ENCODE results near the gene CDK11A.
"Not testable (repeated sequence)": the region's sequence is repeated elsewhere in the genome, so short reads cannot be mapped to it uniquely, and the experiment has no call there.

The CDK11A gene

DNA sequence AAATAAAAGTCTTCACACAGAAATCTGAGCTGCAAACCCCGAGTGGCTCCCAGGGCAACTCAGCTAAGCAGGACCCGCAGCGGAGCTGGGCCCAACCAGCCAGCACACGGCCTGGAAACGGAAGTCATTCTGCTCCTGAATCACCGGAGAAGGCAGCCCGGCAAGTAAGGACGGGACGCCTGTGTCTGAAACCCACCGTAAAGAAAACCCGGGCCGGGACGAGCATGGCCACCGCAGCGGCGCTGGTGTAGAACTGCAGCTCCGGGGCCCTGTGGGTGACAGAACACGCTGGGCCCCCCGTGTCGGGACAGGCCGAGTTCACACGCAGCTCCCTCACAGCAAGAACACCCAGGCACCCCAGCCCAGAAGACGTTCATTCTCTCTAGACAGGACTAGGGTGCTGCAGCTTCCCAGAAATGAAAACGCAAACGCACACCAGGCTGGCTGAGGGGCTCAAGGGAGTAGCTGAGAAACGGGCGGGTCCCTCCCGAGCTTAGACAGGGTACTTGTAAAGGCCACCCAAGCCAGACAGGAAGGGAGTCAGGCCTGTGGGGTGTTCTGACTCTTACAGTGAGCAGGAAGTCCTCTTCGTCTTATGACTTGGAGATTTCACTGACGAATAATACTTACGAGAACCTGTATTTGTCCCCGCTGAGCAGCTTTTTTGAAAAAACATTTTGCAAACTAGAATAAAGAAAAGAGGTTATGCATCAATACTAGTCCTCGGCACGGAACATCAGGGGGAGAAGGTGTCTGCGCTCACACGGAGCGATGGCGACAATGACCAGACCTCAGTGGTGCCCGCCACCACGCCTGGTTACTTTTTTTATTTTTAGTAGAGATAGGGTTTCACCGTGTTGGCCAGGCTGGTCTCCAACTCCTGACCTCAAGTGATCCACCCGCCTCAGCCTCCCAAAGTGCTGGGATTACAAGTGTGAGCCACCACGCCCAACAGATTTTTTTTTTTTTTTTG is 54.4 kb downstream of the CDK11A start:
- Histone ChIP-seq H3K4me2 (peak overlapping the region in 2 of 11 experiments; percentile 2 to 4; a peak in 2 of 22 replicates), H3K9ac (peak overlapping the region in 4 of 11 experiments; percentile 1 to 31 (median 24); a peak in 4 of 22 replicates), H3K9me3 (replicated peaks in 1 of 11) (no peaks in the 10 kb centered on the region), H3K27me3 (no peaks in the 10 kb centered on the region), H3K4me1 (peaks cover 0 to 34% (median 12%) of the 10 kb centered on the region in 10 experiments; a peak in 15 of 20 replicates), H3K36me3 (peaks cover 59 to 84% (median 71%) of the 10 kb centered on the region in 11 experiments), H3K27ac (peak overlapping the region in 2 of 11 experiments; percentile 53 to 57; a peak in 6 of 22 replicates), H3K4me3 (no peak overlapping the region), H4K20me1 (peaks cover 0 to 20% (median 0%) of the 10 kb centered on the region in 11 experiments; a peak in 6 of 22 replicates)
- no peak for TF ChIP-seq Cebpa-rat (IDR thresholded peaks at IDR 0.05)

DNA sequence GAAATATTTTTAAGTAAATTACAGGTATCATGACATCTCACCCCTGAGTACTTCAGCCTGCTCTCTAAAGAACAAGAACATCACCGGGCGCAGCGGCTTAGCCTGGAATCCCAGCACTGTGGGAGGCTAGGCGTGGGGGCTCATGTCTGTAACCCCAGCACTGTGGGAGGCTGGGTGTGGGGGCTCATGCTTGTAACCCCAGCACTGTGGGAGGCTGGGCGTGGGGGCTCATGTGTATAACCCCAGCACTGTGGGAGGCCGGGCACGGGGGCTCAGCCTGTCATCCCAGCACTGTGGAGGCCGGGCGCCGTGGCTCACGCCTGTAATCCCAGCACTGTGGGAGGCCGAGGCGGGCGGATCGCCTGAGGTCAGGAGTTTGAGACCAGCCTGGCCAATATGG is 57.6 kb downstream of the CDK11A start:
- no peak overlapping the region for H3K4me3 ChIP-seq
- H3K27me3 ChIP-seq: no peaks in the 10 kb centered on the region
- H3K36me3 ChIP-seq: peaks cover 47 to 65% (median 55%) of the 10 kb centered on the region in 11 experiments
- peaks cover 0 to 19% (median 0%) of the 10 kb centered on the region in 10 experiments; a peak in 3 of 20 replicates for H3K4me1 ChIP-seq
- no peak overlapping the region for H3K4me2 ChIP-seq
- no peak overlapping the region for H3K9ac ChIP-seq
- no peak for TF ChIP-seq Cebpa-rat (IDR thresholded peaks at IDR 0.05)
- no peak overlapping the region for H3K27ac ChIP-seq
- H4K20me1 ChIP-seq: peaks cover 0 to 20% (median 0%) of the 10 kb centered on the region in 11 experiments; a peak in 3 of 22 replicates
- H3K9me3 ChIP-seq (replicated peaks in 1 of 11): no peaks in the 10 kb centered on the region

DNA sequence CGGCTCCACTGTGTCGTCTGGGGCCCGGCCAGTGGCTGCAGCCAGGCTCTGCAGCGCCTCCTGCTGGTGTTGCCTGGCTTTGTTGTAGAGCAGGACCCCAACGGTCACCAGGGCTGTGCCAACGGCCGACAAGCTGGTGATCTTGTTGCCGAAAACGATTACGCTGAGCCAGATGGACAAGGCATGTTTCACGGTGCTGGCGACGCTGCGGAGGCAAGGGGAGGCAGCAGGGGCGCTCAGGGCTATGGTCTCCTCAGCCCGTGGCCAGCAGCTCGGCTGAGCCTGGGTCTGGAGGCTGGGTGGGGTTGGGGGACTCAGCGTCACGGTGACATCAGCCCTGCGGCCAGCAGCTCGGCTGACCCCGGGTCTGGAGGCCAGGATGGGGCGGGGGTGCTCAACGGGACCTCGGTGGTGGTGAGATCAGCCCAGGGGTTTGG is 58.3 kb downstream of the CDK11A start:
- no peak for TF ChIP-seq Cebpa-rat (IDR thresholded peaks at IDR 0.05)

DNA sequence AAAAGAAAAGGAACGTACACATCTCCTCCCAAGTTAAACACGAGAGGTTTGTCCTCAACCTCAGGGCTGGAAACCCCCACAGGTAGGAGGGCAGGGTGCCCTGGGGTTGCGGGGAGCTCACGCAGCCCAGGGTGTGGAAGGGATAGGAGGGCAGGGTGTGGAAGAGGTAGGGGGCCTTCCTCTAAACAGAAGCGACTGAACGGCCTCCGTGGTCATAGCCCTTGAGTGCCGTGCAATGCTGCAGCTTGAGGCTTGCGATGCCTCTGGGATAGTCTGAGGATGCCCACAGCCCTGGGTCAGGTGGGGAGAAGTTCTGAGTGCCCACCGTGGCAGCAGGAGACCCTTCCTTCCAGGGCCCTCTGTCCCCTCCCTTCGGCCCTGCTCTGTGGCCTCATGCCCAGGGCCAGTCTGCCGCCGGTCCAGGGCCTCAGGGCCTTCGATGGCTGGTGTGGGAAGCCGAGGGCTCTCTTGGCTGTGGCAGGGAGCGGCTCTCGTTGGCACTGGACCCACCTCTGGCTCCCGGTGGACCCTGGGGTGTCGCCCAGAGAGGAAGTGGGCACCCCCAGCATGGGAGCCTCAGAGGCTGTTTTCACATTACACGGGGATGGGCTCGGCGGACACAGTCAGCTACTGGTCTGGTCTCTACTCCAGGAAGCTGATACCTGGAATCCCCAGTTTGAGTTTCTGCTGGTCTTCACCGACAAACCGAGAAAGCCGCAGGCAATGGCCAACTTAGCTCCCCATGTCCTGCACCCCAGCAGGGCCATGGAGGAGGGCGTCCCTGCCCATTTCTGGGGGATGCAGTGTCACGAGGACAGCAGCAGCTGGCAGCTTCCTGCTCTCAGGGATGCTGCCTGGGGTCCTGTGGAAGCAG is 59.0 kb downstream of the CDK11A start:
- Histone ChIP-seq H3K9me3 (replicated peaks in 1 of 11) (no peaks in the 10 kb centered on the region), H3K4me2 (no peak overlapping the region), H3K9ac (peak overlapping the region in 1 of 11 experiments; percentile 13; a peak in 2 of 22 replicates), H4K20me1 (peaks cover 0 to 20% (median 0%) of the 10 kb centered on the region in 11 experiments; a peak in 2 of 22 replicates), H3K36me3 (peaks cover 36 to 52% (median 44%) of the 10 kb centered on the region in 11 experiments), H3K4me3 (no peak overlapping the region), H3K27me3 (no peaks in the 10 kb centered on the region), H3K27ac (no peak overlapping the region), H3K4me1 (peaks cover 0 to 13% (median 0%) of the 10 kb centered on the region in 10 experiments; a peak in 4 of 20 replicates)
- no peak for TF ChIP-seq Cebpa-rat (IDR thresholded peaks at IDR 0.05)

More for the DNA sequence above, 58.3 kb downstream of the CDK11A start:
- no peak overlapping the region for H3K4me2 ChIP-seq
- no peak overlapping the region for H3K4me3 ChIP-seq
- H3K4me1 ChIP-seq: peaks cover 0 to 19% (median 0%) of the 10 kb centered on the region in 10 experiments; a peak in 3 of 20 replicates
- no peak overlapping the region for H3K9ac ChIP-seq
- peaks cover 40 to 58% (median 48%) of the 10 kb centered on the region in 11 experiments for H3K36me3 ChIP-seq
- no peaks in the 10 kb centered on the region for H3K9me3 ChIP-seq (replicated peaks in 1 of 11)
- H3K27me3 ChIP-seq: no peaks in the 10 kb centered on the region
- peaks cover 0 to 20% (median 0%) of the 10 kb centered on the region in 11 experiments; a peak in 2 of 22 replicates for H4K20me1 ChIP-seq
- no peak overlapping the region for H3K27ac ChIP-seq

DNA sequence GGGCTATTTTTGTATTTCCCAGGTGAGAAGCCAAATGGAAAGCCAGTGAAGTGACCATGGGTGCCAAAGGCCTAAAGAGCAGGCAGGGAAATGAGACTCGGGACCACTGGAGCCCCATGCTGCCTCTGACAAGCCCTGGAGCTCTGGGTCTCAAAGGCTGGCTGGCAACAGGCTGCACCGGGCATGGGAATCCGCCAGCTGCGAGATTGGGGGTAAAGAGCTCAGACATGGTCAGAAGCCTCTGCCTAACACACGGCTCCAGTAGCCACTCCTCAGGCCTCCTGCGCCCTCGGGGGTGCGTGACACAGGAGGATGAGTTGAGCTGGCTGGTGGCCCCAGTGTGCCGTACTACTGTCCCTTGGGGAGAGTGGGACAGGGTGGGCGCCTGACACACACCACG is 59.8 kb downstream of the CDK11A start:
- H3K9me3 ChIP-seq (replicated peaks in 1 of 11); H3K9ac ChIP-seq; H3K27me3 ChIP-seq; H3K27ac ChIP-seq; H3K4me3 ChIP-seq; H3K4me2 ChIP-seq: not testable (repeated sequence)
- H3K36me3 ChIP-seq: peaks cover 27 to 43% (median 36%) of the 10 kb centered on the region in 11 experiments
- H4K20me1 ChIP-seq: peaks cover 0 to 14% (median 0%) of the 10 kb centered on the region in 11 experiments; a peak in 2 of 22 replicates
- H3K4me1 ChIP-seq: peaks cover 0 to 10% (median 0%) of the 10 kb centered on the region in 10 experiments; a peak in 4 of 20 replicates

DNA sequence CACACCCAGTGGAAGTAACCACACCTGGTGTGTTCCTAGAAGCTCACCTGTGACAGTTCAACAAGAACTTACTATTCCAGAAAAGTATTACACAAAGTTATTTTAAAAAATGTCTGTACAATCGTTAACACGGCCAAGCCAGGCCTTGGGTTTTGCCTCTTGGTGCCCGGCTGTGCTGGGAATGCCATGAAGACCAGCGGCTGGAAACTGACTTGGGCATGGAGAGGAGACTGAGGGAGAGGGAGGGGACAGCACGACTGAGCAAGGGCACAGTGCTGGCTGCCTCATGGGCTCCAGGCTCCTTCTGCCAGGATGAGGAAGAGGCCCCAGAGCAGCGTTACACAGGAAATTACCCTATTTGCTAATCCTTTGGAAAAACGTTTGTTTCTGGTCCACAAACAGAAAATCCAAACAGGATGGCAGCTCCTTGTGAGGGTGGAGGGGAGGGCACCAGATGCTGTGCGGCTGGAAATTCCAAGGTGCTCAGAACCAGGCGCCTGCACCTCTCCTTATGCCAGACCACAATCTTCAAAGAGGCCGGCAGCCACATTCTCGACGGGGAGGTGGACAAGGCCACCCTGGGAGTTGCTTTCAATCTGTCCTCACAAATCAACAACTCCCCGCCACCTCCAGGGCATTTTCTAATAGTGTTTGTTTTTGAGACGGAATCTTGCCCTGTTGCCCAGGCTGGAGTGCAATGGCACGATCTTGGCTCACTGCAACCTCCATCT is 61.2 kb downstream of the CDK11A start:
- H3K27ac ChIP-seq: peak overlapping the region in 3 of 11 experiments; percentile 37 to 55 (median 40); a peak in 3 of 22 replicates

DNA sequence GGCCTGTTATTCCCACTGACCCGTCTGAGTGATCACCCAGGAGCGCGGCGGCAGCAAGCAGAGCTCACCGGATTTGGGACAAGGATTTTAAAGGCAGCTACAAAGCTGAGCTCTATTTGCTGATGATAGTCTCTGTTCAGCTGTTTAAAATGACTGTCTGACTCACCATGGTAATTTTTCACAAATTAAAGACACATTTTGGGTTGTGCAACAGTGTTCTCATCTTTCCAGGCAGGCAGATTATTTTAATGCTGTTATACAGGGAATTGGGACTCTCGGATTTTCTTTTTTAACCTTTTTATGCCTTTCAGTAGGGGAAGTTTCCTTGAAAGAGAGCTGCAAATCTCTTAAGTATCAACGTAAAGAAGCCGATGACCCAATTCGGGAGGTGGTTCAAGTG is 61.8 kb downstream of the CDK11A start:
- Histone ChIP-seq H4K20me1 (peaks cover 0 to 13% (median 0%) of the 10 kb centered on the region in 11 experiments; a peak in 2 of 22 replicates), H3K36me3 (peaks cover 19 to 26% (median 22%) of the 10 kb centered on the region in 11 experiments)
- H3K4me2 ChIP-seq; H3K4me3 ChIP-seq; H3K4me1 ChIP-seq; H3K9ac ChIP-seq; H3K27me3 ChIP-seq; H3K9me3 ChIP-seq (replicated peaks in 1 of 11); H3K27ac ChIP-seq: not testable (repeated sequence)

More for the DNA sequence above, 61.2 kb downstream of the CDK11A start:
- H3K9me3 ChIP-seq (replicated peaks in 1 of 11); H3K27me3 ChIP-seq; H3K4me3 ChIP-seq; H3K9ac ChIP-seq; H3K4me2 ChIP-seq; H3K4me1 ChIP-seq: not testable (repeated sequence)
- Histone ChIP-seq H3K36me3 (peaks cover 19 to 31% (median 25%) of the 10 kb centered on the region in 11 experiments), H4K20me1 (peaks cover 0 to 13% (median 0%) of the 10 kb centered on the region in 11 experiments; a peak in 2 of 22 replicates)

DNA sequence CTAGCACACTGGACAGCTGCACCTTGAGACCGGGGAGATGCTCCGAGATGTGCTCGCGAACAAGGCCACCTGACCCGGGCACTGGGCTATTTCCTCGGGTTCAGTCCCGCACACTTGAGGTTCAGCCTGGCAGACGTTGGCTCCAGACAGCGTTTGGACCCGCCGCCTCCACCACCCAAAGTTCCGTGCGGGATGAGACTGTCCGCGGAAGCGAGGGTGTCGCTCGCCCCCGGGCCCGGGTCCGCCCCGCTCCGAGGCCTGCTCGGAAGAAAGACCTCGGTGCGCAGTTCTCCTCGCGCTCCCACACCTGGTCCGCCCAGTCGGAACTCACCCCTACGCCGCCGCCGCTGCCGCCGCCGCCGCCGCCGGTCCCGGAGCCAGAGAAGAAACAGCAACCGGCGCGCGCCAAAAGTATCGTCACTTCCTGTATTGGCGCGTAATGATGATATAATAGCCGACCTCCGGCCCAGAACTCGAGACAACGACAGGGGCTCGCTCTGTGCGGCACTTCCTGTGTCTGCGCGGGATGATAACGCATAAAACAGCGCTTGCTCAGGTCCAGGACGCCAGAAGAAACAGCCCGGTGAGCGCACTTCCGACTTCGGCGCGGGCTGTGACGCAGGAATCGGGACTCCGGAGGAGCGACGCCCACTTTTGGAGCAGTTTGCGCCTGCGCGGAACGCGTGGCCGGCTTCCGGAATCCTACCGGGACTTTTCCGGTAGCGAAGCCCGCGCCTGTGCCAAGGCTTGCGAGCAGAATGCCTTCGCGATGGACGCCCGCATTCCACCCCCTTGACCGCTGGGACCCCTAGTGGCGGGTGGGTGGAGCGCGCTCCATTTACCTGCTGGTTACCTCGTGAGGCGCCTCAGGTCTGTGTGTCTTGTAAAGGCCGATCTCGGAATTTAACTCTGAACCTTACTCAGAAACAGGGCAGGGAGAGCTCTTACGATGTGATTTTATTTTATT is 65.3 kb downstream of the CDK11A start, which contains the start of gene CDK11B:
TSS of gene CDK11B (minus strand) at position 422 of the 967 bp plus-strand sequence. CDS start 1,519 bp downstream, outside the sequence.
- Histone ChIP-seq H3K36me3 (peaks cover 28 to 33% (median 32%) of the 10 kb centered on the region in 11 experiments), H3K4me2 (peak within 1 kb of the TSS; percentile 62 to 74 (median 67)), H3K9ac (peak within 1 kb of the TSS; percentile 75 to 92 (median 85)), H3K27ac (peak within 1 kb of the TSS; percentile 82 to 96 (median 90)), H4K20me1 (peaks cover 0 to 11% (median 5%) of the 10 kb centered on the region in 11 experiments; a peak in 4 of 22 replicates), H3K4me3 (peak within 1 kb of the TSS; percentile 66 to 79 (median 74))
- H3K4me1 ChIP-seq; H3K27me3 ChIP-seq; H3K9me3 ChIP-seq (replicated peaks in 1 of 11): not testable (repeated sequence)
